ENCODE results near the gene CFL2. TPM values are rescaled to one million over a fixed set of nuclear protein-coding genes. Genes with fewer than 3 reads are reported as not detected.

CFL2 gene
- total RNA-seq, 1 experiment from 2014 or later = 41.9 TPM

- H3K27me3 ChIP-seq (replicated peaks; ENCODE audit: control insufficient read depth, insufficient read depth, low read length) = no peaks in the 10 kb centered on the region
- H3K36me3 ChIP-seq (ENCODE audit: control insufficient read depth, insufficient read depth, low read length) = no peaks in the 10 kb centered on the region; the same call in 1 of the 2 replicates
- POLR2A ChIA-PET = no interaction called here
- H3K27ac Mint-ChIP-seq (ENCODE audit: unreplicated experiment) = no peak overlapping the region
- intact Hi-C loops (cut with micrococcal nuclease; ENCODE audit: unreplicated experiment) = no loop called here
- H3K4me3 ChIP-seq (ENCODE audit: low read depth, low read length) = no peak overlapping the region
- H3K4me1 ChIP-seq = peaks cover 43% of the 10 kb centered on the region
- TF ChIP-seq CTCF (IDR thresholded peaks at IDR 0.05; ENCODE audit: insufficient read depth in 1 of 2, low read depth in 1 of 2, low read length in 1 of 2, severe bottlenecking in 1 of 2, unreplicated experiment in 1 of 2) = no peak
- H3K9me3 ChIP-seq = no peaks in the 10 kb centered on the region
- no peak overlapping the region for H3K4me3 Mint-ChIP-seq (ENCODE audit: unreplicated experiment)
- peaks cover 12% of the 10 kb centered on the region for H3K4me1 Mint-ChIP-seq (ENCODE audit: low read depth, unreplicated experiment)
- H3K9me3 Mint-ChIP-seq (ENCODE audit: unreplicated experiment) = no peaks in the 10 kb centered on the region
- no TSS peak for BruUV-seq (replicated peaks)
- no peak for DNase-seq
- no peaks in the 10 kb centered on the region for H3K27me3 Mint-ChIP-seq (ENCODE audit: insufficient read depth, unreplicated experiment)
- CTCF ChIA-PET = no interaction called here
- peaks cover 13% of the 10 kb centered on the region for H3K36me3 Mint-ChIP-seq (ENCODE audit: insufficient read depth, unreplicated experiment)
Observed at GRCh38 chr14:34750670-34751069, 36.3 kb upstream of the CFL2 start.

DNA sequence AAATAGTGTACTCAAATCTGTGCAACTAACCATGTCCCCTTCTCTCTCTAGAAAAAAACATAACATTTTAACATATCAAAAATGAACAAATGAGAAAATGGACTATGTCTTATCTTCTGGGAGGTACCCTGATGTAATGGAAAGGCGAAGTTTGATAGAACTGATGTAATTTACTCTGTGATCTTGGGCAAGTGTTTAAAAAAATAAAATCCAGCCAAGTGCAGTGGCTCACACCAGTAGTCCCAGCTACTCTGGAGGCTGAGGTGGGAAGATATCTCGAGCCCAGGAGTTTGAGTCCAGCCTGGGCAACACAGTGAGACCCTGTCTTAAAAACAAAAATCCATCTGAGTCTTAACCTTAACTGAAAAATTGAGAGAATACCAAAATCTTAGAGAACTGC is 35.8 kb upstream of the CFL2 start:
- TF ChIP-seq CTCF (IDR thresholded peaks at IDR 0.05; ENCODE audit: insufficient read depth in 1 of 2, low read depth in 1 of 2, low read length in 1 of 2, severe bottlenecking in 1 of 2, unreplicated experiment in 1 of 2) = no peak
- H3K9me3 Mint-ChIP-seq (ENCODE audit: unreplicated experiment) = no peaks in the 10 kb centered on the region
- H3K36me3 Mint-ChIP-seq (ENCODE audit: insufficient read depth, unreplicated experiment) = peaks cover 11% of the 10 kb centered on the region
- H3K4me1 Mint-ChIP-seq (ENCODE audit: low read depth, unreplicated experiment) = peaks cover 12% of the 10 kb centered on the region
- no TSS peak for BruUV-seq (replicated peaks)
- H3K27me3 Mint-ChIP-seq (ENCODE audit: insufficient read depth, unreplicated experiment) = no peaks in the 10 kb centered on the region
- H3K36me3 ChIP-seq (ENCODE audit: control insufficient read depth, insufficient read depth, low read length) = no peaks in the 10 kb centered on the region; the same call in 1 of the 2 replicates
- no peak overlapping the region for H3K4me3 Mint-ChIP-seq (ENCODE audit: unreplicated experiment)
- DNase-seq = no peak
- H3K4me1 ChIP-seq = peaks cover 43% of the 10 kb centered on the region
- H3K9me3 ChIP-seq = no peaks in the 10 kb centered on the region
- no peaks in the 10 kb centered on the region for H3K27me3 ChIP-seq (replicated peaks; ENCODE audit: control insufficient read depth, insufficient read depth, low read length)
- no peak overlapping the region for H3K4me3 ChIP-seq (ENCODE audit: low read depth, low read length)
- CTCF ChIA-PET = no interaction called here
- no peak overlapping the region for H3K27ac Mint-ChIP-seq (ENCODE audit: unreplicated experiment)
- intact Hi-C loops (cut with micrococcal nuclease; ENCODE audit: unreplicated experiment) = no loop called here
- POLR2A ChIA-PET = no interaction called here

DNA sequence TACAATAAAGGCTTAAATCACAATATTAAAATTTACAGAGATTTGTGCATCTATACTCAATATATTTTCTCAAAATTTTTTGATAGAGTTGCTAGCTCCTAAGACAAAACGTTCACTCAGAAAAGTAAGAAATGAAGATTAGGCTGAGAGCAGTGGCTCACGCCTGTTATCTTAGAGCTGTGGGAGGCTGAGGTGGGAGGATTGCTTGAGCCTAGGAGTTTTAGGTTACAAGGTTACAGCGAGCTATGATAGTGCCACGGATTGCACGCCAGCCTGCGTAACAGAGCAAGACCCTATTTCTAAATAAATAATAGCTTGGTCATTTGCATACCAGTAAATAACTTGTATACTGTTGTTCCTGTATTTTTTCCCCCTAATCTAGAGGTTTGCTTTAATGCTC is 35.0 kb upstream of the CFL2 start:
- H3K36me3 Mint-ChIP-seq (ENCODE audit: insufficient read depth, unreplicated experiment) = peaks cover 11% of the 10 kb centered on the region
- no TSS peak for BruUV-seq (replicated peaks)
- H3K9me3 Mint-ChIP-seq (ENCODE audit: unreplicated experiment) = no peaks in the 10 kb centered on the region
- no peak overlapping the region for H3K27ac Mint-ChIP-seq (ENCODE audit: unreplicated experiment)
- Histone ChIP-seq H3K36me3 (ENCODE audit: control insufficient read depth, insufficient read depth, low read length) (no peaks in the 10 kb centered on the region; the same call in 1 of the 2 replicates), H3K4me3 (ENCODE audit: low read depth, low read length) (no peak overlapping the region), H3K4me1 (peaks cover 43% of the 10 kb centered on the region), H3K9me3 (no peaks in the 10 kb centered on the region), H3K27me3 (replicated peaks; ENCODE audit: control insufficient read depth, insufficient read depth, low read length) (no peaks in the 10 kb centered on the region)
- TF ChIP-seq CTCF (IDR thresholded peaks at IDR 0.05; ENCODE audit: insufficient read depth in 1 of 2, low read depth in 1 of 2, low read length in 1 of 2, severe bottlenecking in 1 of 2, unreplicated experiment in 1 of 2) = no peak
- intact Hi-C loops (cut with micrococcal nuclease; ENCODE audit: unreplicated experiment) = no loop called here
- no peaks in the 10 kb centered on the region for H3K27me3 Mint-ChIP-seq (ENCODE audit: insufficient read depth, unreplicated experiment)
- ChIA-PET POLR2A (interaction anchor here (1.0 kb wide), 1 partner anchor 16 kb away, joined by 5 read pairs; no protein-coding TSS in a partner anchor), CTCF (no interaction called here)
- DNase-seq = no peak
- peaks cover 12% of the 10 kb centered on the region for H3K4me1 Mint-ChIP-seq (ENCODE audit: low read depth, unreplicated experiment)
- no peak overlapping the region for H3K4me3 Mint-ChIP-seq (ENCODE audit: unreplicated experiment)

All from Caco-2 (cell line).